Activated CD8-positive, alpha-beta memory T cell treated with anti-CD3 and anti-CD28 coated beads for 36 hours (primary cell): ENCODE measurements around the gene PEPD. TPM values are rescaled to one million over a fixed set of nuclear protein-coding genes. Genes with fewer than 3 reads are reported as not detected.

Experiments used
- CTCF ChIA-PET: fragments of 350-600 bp; sonication (Branson Sonifier 250); formaldehyde crosslinking; loops from one replicate; lab custom pipeline; 2021; ENCODE audit warnings: antibody characterized with exemption; lab: Charles Lee
- POLR2A ChIA-PET: fragments of 350-600 bp; sonication (Branson Sonifier 250); formaldehyde crosslinking; loops from one replicate; lab custom pipeline; 2021; ENCODE audit warnings: antibody characterized with exemption; lab: Charles Lee
- total RNA-seq, 2 experiments: library from RNA; stranded (reverse); gene quantifications; one replicate each; pipeline ENCODE4 v1.2.3, GENCODE V29; 2021

PEPD gene
- total RNA-seq, 2 experiments from 2014 or later: 42.2 to 46.2 TPM

DNA sequence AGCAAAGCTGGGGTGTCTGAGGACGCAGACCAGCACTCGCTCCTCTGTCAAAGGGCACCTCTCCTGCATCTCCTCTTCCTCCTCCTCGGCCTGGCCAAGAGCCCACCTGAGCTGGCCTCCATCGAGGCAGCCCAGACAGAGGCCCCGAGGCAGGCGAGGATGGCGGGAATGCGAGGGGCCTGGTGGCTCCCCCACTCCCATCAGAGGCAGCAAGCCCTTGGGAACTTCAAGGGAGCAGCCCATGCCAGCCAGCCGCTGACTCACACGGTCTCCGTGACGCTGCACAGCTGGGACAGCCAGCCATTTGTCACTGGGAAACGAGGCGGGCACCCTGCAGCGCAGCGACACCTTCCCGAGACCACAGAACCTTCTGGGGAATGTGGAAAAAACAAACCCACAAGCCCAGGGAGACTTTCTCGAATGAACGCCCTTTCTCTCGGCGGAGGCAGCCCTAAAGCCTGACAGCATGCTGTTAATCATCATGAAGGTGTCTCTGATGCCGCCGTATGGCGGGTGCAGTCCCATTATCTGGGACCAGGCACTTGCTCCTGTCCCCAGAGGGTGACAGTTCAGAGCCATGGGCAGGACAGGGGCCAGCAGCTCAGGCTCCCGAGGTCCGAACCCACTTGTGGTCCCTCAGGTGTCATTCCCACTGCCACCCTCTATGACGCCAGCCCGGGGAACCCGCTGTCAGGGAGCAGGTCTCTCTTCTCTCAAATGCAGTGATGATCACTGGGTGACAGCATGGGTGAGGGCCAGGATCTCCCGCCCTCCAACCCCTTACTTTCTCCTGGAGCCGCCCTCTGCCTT is 53.0 kb downstream of the PEPD start:
- ChIA-PET CTCF (no interaction called here), POLR2A (no interaction called here)

DNA sequence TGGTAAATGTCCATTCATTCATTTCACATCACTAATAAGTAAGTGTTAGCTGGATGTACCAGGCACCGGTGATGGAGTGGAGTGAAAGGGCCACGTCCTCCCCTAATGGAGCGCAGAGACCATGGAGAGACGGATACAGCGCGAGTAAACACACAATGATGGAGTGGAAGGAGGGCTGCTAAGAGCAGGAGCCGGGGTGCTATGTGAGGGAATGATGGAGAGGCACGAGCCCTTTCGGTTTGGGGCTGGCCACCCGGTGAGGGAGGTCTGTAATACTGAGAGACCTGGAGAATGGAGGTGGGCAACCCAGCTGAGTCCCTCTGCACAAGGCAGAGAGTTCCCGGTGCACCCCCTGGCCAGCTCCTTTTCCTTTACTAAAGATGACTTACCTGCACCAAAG is 53.7 kb downstream of the PEPD start:
- ChIA-PET POLR2A (no interaction called here), CTCF (no interaction called here)

DNA sequence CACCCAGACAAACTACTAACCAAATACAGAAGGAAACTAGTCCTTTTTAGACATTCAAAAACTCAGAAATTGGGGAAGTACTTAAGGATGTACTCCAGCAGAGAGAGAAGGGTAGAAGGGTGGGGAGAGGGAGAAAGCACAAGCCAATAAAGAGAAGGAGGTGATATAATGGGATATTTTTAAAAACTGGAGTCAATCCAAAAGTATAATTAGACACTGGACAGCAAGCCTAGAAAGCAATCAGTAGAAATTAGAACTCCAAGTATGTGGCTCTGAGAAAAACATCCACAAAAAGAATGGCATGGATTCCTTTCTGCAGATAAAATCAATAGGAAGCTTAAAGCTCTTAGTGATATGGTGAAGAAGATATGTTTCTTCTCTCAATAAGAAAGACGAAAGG is 55.8 kb downstream of the PEPD start:
- CTCF ChIA-PET: no interaction called here
- POLR2A ChIA-PET: no interaction called here

DNA sequence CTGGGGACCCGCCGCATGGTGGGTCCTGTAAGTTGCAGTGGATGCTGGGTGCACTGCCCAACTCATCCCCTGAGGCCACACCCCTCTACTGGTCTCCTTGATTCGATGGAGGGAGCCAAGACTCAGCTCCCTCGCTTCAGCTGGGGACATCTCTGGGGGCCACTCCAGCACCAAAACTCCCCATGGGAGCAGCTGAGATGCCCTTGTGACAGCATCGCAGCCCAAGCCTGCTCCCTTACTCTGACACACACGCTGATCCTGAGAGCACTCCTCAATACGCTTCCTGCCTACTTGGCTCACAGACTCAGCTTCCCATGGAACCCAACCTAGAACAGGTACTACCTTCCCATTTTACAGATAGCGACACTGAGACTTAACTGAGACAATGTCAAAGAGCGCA is 56.2 kb downstream of the PEPD start:
- ChIA-PET POLR2A (no interaction called here), CTCF (no interaction called here)

DNA sequence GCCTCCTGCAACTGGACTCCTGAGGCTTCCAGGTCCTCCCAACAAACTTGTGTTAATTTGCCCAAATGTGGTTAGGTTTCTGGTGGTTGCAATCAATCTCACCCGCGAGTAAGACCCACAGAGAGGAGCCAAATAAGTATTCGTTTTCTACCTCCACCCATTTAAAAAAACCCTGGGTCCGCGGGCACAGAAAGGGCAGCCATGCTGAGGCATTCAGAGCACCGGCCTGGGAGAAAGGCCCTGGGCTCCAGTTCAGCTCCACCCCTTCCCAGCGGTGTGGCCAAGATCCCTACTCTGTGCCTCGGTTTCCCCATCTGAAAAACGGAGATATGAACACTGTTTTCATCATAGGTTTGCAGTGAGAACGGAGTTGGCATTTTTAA is 56.9 kb downstream of the PEPD start:
- ChIA-PET CTCF (no interaction called here), POLR2A (no interaction called here)

DNA sequence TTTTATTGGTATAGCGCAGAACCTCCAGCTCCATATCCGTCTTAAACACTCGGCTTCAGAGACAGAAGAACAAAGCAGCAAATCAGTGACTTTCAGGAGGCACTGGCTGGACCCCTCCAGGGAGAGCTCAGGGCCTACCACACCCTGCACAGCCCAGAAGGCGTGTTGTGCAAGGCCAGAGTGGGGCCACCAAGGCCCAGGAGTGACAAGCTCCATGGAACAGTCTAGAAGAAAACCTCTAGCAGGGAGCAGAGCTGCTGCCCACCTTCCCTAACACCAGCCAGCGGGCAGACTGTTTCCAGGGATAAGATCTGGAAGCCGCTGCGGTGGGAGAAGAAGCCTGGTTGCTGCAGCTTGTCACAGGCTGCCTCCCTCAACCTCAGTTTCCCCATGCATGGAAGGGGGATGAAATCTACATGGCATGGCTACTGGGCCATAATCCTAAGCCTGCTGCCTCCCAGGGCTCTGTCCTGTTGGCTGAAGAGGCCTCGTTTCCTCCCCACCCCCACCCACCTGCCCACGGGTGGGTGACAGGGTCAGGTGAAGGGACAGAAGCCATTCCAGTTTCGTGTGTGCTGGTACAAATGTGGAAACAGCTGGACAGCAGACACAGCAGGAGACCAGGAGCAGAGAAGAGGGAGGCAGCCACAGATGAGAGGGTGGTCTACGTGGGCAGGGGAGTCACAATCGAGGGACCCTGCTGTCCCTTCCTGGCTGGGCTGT is 57.4 kb downstream of the PEPD start:
- POLR2A ChIA-PET: no interaction called here
- CTCF ChIA-PET: no interaction called here

DNA sequence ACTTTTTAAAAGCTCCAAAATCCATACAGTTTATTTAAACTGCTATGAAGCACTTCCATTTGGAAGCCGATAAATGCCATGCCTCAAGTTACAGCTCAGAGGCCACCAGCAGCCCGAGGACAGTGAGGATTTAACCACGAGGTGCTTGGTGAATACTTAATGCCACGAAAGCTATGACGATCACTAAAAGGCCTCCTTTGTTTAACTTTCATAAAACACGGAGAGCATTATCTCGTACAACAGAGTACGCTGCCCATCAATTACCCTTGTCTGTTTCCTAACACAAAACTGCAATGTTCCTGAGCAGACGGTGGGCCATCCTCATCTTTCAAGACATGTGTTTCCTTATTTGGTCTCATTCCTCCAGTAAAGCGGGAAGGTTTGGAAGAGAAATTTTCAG is 58.4 kb downstream of the PEPD start:
- POLR2A ChIA-PET: no interaction called here

DNA sequence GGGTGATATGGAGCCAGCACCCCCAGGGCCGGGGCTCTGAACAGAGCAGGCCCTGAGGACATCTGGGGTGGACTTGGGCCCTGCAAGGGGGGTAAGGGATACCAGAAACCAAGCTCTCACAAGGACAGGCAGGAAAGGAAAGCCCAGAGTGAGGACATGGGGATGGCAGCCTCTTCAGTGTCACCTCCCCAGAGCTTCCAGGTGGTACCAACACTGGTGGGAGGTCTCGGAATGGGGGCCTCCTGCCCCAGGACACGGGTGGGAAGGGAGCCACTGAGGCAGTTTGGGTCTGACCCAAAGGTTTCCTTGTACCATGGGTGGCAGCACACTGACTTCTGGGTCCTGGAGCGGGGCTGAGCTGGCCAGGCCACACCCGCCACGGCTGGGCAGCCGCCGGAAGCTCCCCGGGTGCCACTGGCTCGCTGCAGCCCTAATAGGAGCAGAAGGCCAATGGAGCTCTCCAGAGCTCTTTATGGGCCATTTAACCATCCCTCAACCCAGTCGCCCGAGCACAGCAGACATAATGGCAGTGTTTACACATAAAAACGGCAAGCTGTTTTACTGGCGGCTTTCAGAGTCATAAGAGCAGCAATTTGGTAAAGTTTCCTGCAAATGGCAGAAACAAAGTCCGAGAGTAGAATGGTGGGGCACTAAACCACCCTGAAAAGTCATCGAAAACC is 59.3 kb downstream of the PEPD start:
- ChIA-PET CTCF (no interaction called here), POLR2A (no interaction called here)

More for the DNA sequence above, 58.4 kb downstream of the PEPD start:
- CTCF ChIA-PET: no interaction called here

DNA sequence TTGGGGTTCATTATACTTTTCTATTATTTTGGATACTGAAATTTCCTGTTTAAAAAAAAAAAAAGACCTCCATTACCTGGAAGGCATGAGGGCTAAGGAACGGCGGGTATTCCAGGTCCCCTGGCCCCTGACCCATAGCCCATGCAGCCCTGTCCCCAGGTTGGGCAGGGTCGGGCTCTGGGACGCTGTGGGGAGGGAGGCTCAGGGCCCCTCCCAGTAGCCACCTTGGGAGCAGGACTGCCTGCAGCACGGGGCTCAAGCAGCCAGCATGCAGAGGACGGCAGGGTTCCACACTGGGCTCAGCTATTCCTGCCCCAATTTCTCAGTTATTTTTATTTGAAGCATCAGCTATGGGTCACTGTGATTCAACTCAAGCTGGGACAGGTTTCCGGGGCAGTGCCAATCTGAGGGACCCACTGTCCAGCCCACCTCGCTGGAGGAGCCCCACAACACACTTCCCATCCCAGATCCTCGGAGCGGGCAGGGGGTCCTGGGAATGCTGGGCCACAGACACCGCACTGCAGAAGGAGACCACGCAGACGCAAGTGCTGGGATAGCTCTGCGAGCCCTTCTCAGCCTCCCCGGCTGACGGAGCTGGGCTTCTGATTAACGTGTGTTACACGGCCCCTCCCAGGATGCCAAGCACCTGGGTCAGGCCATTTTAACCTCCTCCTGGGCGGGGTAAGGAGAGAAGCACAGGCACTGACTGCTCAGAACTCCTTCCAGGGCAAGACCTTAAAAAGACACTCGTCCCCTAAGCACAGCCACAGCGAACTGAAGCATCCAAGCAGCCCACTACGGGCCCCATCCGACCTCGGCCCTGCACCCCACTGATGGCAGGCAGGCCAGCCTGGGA is 60.1 kb downstream of the PEPD start:
- ChIA-PET CTCF (no interaction called here), POLR2A (no interaction called here)

DNA sequence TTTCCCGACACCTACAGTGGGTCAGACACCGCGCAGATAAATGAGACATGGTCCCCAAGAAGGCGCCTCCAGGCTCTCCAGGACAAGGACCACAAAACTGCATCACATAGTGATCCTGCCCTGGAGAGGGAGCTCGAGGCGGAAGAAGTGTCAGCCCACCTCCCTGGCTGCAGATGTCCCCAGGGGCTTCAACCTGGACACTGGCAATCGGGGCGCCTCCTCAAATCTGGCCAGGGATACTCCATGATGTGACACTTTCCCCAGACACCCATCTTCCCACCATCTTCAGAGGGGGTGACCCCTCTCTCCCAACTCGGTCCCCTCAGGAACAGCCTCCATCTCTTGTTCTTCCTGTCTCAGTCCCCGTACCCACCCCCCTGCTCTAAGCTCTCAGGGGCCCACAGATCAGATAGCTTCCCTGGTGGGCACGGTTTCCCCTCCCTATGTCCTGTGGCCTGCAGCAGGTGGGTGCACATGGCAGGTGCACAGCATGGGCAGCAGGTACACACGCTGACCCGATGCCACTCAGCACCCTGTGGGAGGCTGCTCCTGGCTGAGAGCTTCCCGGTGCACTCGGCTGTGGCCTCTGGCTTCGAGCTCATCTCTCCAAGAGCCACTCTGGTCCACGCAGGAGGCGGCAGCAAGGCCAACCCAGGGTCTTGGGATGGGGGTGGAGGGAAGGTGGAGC is 61.2 kb downstream of the PEPD start:
- ChIA-PET CTCF (no interaction called here), POLR2A (no interaction called here)

DNA sequence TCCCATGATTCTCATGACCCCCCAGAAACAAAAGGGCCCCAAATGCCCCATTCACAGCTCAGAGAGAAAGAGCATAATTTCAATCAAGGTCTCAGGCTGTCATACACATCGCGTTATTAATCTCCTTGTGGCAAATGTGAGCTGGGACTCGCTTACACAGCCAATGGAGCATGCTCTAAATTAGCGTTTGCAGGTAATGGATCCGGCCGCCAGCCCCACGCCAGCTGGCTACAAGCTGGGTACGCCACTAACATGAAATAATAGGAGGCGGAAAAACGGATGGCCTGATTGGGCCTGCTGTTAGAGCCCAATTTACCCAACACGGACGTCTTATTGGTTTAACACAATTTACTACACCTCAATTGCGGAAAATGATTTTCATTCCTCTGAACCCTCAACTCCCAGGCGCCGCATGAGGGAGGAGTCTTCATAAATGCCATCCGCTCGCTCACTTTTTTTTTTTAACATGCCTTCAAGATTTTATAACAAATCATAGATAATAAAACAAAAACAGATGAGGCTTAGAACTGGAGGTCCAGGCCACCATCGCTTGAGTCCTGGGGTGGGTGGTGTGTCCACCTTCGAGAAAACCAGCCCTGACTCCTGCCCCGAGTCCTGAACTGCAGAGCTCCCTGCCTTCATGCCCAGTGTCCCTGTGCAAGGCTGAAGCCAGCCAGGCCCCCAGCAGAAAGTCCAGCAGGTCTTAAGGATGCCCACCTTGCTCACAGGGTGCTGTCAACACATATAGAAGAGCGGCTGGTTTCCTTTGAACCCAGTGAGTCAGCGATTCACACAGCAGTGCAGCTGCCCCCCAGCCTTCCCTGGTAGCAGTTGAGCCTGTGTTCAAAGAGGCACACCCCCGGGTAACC is 62.1 kb downstream of the PEPD start:
- POLR2A ChIA-PET: no interaction called here

DNA sequence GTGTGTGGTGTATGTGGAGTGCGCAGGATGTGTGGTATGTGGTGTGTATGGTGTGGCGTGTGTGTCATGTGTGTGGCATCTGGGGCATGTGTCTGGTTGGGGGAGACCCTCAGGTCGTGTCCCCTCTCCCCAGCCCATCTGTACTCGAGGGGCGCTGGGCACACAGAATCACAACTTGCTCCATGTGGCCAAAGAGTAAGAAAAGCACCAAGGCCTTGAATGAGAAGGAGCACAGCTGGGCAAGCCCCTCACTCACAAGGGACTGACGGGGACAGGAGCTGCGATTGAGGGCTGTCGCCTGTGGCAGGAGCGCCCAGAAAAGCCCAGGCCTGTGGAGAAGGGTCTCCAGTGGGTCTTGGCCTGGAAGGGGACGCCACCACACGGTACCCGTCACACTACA is 62.8 kb downstream of the PEPD start:
- ChIA-PET CTCF (no interaction called here), POLR2A (no interaction called here)

More for the DNA sequence above, 62.1 kb downstream of the PEPD start:
- CTCF ChIA-PET: no interaction called here

DNA sequence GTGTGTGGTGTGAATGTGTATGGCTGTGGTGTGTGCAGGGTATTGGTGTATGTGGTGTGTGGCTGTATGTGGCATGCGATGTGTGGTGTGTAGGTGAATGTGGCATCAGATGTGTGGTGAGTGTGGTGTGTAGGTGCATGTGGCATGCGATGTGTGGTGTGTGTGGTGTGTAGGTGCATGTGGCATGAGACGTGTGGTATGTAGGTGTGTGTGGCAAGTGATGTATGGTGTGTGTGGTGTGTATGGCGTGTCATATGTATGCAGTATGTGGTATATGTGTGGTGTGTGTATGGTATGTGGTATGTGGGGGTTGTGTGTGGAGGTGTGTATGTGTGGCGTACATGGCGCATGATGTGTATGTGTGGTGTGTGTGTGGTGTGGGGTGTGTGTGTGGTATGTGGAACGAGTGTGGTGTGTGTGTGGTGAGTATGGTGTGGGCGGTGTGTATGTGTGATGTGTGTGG is 63.4 kb downstream of the PEPD start:
- CTCF ChIA-PET: no interaction called here
- POLR2A ChIA-PET: no interaction called here

DNA sequence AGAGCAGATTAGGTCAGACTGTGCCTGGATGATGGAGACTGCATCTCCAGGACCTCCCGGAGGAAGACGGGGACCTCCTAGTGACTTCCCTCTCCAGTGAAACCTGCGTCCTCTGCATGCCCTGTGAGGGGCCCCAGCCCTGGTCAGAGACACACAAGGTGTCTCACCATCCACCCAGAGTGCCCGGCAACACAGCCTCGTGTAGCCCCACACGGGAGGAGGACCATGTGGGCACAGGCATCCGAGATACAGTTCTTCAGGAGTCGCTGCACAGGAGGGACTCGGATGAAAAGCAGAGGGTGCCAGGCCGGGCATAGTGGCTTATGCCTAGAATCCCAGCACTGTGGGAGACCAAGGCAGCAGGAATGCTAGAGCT is 64.8 kb downstream of the PEPD start:
- CTCF ChIA-PET: no interaction called here
- POLR2A ChIA-PET: no interaction called here

DNA sequence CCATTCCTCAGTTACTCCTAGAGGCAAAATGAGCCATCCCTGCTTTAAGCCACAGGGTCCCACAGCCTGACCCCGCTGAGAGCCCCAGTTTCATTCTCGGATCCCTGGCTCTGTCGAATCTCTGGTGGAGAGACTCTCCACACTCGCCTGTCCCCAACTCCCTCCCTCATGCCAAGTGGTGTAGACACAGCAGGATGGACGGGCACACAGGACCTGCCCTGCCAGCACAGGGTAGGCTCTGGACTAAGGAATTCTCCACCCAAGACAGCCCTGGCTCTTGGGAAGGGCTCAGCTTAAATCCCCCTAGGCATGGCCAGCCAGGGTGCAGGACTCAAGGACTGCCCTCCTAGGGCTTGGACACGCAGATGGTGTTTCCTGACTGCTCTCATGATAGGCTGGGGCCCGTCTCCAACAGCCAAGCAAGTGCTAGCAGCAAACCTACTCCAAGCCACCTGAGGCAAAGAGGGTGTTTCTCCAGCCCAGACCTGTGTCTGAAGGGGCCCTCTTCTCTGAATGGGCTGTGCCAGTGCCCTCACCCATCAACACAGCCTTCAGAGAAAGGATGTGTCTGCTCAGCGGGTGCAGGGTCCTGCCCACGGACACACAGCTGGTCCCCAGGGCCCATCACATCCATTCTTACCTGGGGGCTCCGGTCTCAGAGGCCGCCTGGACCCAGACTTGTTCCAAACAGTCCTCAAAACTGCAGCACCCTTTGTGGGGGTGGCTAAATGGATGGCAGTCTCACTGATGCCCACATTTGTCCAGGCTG is 65.3 kb downstream of the PEPD start:
- ChIA-PET POLR2A (no interaction called here), CTCF (no interaction called here)

DNA sequence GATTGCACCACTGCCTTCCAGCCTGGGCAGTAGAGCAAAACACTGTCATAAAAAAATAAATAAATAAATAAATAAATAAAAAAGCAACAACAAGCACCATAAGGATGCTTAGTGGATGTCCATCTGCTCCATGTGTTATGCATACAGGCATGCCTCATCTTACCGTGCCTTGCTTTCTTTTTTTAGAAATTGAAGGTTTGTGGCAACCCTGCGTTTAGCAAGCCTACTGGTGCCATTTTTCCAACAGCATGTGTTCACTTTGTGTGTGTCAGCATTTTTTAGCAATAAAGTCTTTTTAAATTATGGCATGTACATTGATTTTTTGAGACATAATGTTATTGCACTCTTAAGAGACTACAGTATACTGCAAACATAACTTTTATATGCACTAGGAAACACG is 68.3 kb downstream of the PEPD start:
- ChIA-PET POLR2A (no interaction called here), CTCF (no interaction called here)

DNA sequence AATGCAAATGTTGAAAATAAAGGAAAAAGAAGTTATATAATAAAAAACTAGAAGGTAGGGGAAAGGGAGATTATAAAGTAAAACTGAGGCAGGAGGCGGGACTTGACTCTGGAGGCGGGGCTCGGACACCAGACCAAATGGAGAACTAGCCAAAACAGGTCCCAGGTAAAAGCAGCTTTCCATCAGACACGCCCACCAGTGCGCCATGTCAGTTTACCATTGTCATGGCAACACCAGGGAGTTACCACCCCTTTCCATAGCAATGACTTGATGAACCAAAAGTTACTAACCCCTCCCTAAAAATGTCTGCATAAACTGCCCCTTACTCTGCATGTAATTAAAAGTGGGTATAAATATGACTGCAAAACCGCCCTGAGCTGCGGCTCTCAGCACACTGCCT is 70.9 kb downstream of the PEPD start:
- CTCF ChIA-PET: no interaction called here
- POLR2A ChIA-PET: no interaction called here

DNA sequence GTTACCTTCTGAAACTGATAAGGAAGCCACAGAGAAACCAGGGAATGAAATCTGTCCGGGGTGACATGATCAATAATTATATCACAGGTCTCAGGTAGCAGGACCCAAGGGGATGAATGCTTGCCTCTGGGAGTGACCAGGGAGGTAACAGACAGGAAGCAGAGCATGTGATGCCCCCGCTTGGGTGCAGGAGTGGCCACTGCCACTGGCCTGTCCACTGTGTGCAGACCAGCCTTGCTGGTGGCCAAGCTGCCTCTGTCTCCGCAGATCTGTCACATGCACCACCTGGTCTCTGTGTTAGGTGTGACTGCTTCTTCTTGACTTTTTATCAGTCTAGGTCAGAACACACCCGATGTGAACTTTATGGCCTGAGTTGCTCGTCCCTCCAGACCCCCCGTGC is 71.8 kb downstream of the PEPD start:
- POLR2A ChIA-PET: no interaction called here

More for the DNA sequence above, 71.8 kb downstream of the PEPD start:
- CTCF ChIA-PET: no interaction called here
